SK-N-SH (cell line): ENCODE measurements around the gene DENND6B. TPM values are rescaled to one million over a fixed set of nuclear protein-coding genes. Genes with fewer than 3 reads are reported as not detected.
A peak's percentile ranks its signal among the peaks of the same experiment; 100 is the strongest.
"Not testable (repeated sequence)": the region's sequence is repeated elsewhere in the genome, so short reads cannot be mapped to it uniquely, and the experiment has no call there.

Experiments
- CTCF ChIA-PET: fragments of 300-600, 350-600 bp; formaldehyde crosslinking; extraction: SDS; loops from one replicate; lab custom pipeline; 2021; lab: Yijun Ruan, JAX
- POLR2A ChIA-PET: fragments of 350-600 bp; sonication (Branson Sonifier 250); formaldehyde crosslinking; extraction: SDS; loops from one replicate; lab custom pipeline; 2020; ENCODE audit warnings: antibody characterized with exemption, inconsistent platforms; lab: Yijun Ruan, JAX
- DNase-seq: peaks from one replicate; pipeline ENCODE4 v3.0.0; 2012
- H2AFZ ChIP-seq: fragments of 200-600 bp; sonication (generic); 2 replicates; pipeline ENCODE4 v1.8.1; 2016; ENCODE audit warnings: antibody characterized with exemption, mild to moderate bottlenecking, low read depth
- H3F3A ChIP-seq: fragments of 200-600 bp; sonication (generic); replicated peaks from 2 replicates; pipeline ENCODE3; 2016; ENCODE audit warnings: antibody characterized with exemption, mild to moderate bottlenecking; ENCODE audit not compliant: insufficient read depth
- H3K27ac ChIP-seq, 2 experiments: fragments of 200-500 bp in 1 of 2; fragments of 200-600 bp in 1 of 2; sonication (Bioruptor generic) in 1 of 2; sonication (generic), shearing (Covaris generic) in 1 of 2; 2 replicates each; pipeline versions ENCODE4 v1.5.1 to v1.6.1; 2014 to 2016; ENCODE audit warnings: low read depth in 2 of 2, inconsistent platforms in 1 of 2, low read length in 1 of 2, mild to moderate bottlenecking in 1 of 2, mixed read lengths in 1 of 2
- H3K27me3 ChIP-seq: fragments of 200-600 bp; sonication (generic), shearing (Covaris generic); 2 replicates; pipeline ENCODE4 v1.6.1; 2016; ENCODE audit warnings: mixed run types; ENCODE audit not compliant: insufficient read depth
- H3K36me3 ChIP-seq, 2 experiments: fragments of 200-500 bp in 1 of 2; fragments of 200-600 bp in 1 of 2; sonication (Bioruptor generic) in 1 of 2; sonication (generic) in 1 of 2; replicated peaks in 1 of 2; 2 replicates each; pipeline versions ENCODE3 to v1.5.1; 2014 to 2016; ENCODE audit warnings: low read length in 1 of 2, mild to moderate bottlenecking in 1 of 2; ENCODE audit not compliant: insufficient read depth in 2 of 2, control insufficient read depth in 1 of 2
- H3K4me1 ChIP-seq, 2 experiments: fragments of 200-500 bp in 1 of 2; fragments of 200-600 bp in 1 of 2; sonication (Bioruptor generic) in 1 of 2; sonication (generic), shearing (Covaris generic) in 1 of 2; 2 replicates each; pipeline versions ENCODE4 v1.5.1 to v1.6.1; 2014 to 2016; ENCODE audit warnings: low read depth in 1 of 2, low read length in 1 of 2, mixed run types in 1 of 2; ENCODE audit not compliant: insufficient read depth in 2 of 2, control insufficient read depth in 1 of 2
- H3K4me2 ChIP-seq: fragments of 200-600 bp; sonication (generic), shearing (Covaris generic); 2 replicates; pipeline ENCODE4 v1.6.1; 2017; ENCODE audit warnings: mixed run types
- H3K4me3 ChIP-seq, 2 experiments: fragments of 200-500 bp in 1 of 2; fragments of 200-600 bp in 1 of 2; sonication (Bioruptor generic) in 1 of 2; sonication (generic), shearing (Covaris generic) in 1 of 2; 2 replicates each; pipeline versions ENCODE4 v1.5.1 to v1.8.1; 2014 to 2016; ENCODE audit warnings: low read depth in 2 of 2, inconsistent platforms in 1 of 2, low read length in 1 of 2, mild to moderate bottlenecking in 1 of 2, mixed read lengths in 1 of 2, moderate library complexity in 1 of 2
- H3K79me2 ChIP-seq: fragments of 200-600 bp; sonication (generic); 2 replicates; pipeline ENCODE4 v1.8.1; 2017; ENCODE audit warnings: mild to moderate bottlenecking; ENCODE audit not compliant: insufficient read depth
- H3K9ac ChIP-seq: fragments of 200-600 bp; sonication (generic); 2 replicates; pipeline ENCODE4 v1.6.1; 2017; ENCODE audit warnings: mixed run types
- H3K9me2 ChIP-seq: fragments of 200-600 bp; sonication (generic); 2 replicates; pipeline ENCODE4 v1.6.1; 2017; ENCODE audit warnings: mixed run types
- H3K9me3 ChIP-seq: fragments of 200-600 bp; sonication (generic); 2 replicates; pipeline ENCODE4 v1.6.1; 2017; ENCODE audit warnings: mixed run types, mild to moderate bottlenecking, moderate library complexity
- H4K20me1 ChIP-seq: fragments of 200-600 bp; sonication (generic); 2 replicates; pipeline ENCODE4 v1.6.1; 2017; ENCODE audit warnings: mild to moderate bottlenecking, mixed run types; ENCODE audit not compliant: insufficient read depth
- CHD2 ChIP-seq: fragments of 150-350 bp; IDR thresholded peaks from 2 replicates; pipeline ENCODE4 v1.6.1; 2018; ENCODE audit warnings: low read length; ENCODE audit not compliant: partially characterized antibody
- CTCF ChIP-seq: fragments of 200-600 bp; sonication (generic); IDR thresholded peaks from 2 replicates; pipeline ENCODE4 v1.6.1; 2017; ENCODE audit warnings: antibody characterized with exemption, mild to moderate bottlenecking, moderate library complexity
- EP300 ChIP-seq, 2 experiments: IDR thresholded peaks; 2 replicates each; pipeline versions ENCODE4 v1.4.0 to v1.6.1; 2012; ENCODE audit warnings: borderline replicate concordance in 1 of 2, low read depth in 1 of 2, low read length in 1 of 2
- EZH2phosphoT487 ChIP-seq: fragments of 200-600 bp; sonication (generic); IDR thresholded peaks from 2 replicates; pipeline ENCODE4 v1.6.1; 2017; ENCODE audit warnings: low read depth, mixed run types, mild to moderate bottlenecking, antibody characterized with exemption, moderate library complexity, borderline replicate concordance
- FOSL2 ChIP-seq: IDR thresholded peaks from 2 replicates; pipeline ENCODE4 v1.4.0; 2012; ENCODE audit warnings: low read depth, mild to moderate bottlenecking, moderate library complexity, borderline replicate concordance
- FOXM1 ChIP-seq: IDR thresholded peaks from 2 replicates; pipeline ENCODE4 v1.4.0; 2012; ENCODE audit warnings: low read depth, mild to moderate bottlenecking
- GABPA ChIP-seq: IDR thresholded peaks from 2 replicates; pipeline ENCODE4 v1.4.0; 2012; ENCODE audit warnings: low read depth, mild to moderate bottlenecking
- JUND ChIP-seq: IDR thresholded peaks from 2 replicates; pipeline ENCODE4 v1.4.0; 2012
- NFIC ChIP-seq: IDR thresholded peaks from 2 replicates; pipeline ENCODE4 v1.4.0; 2012; ENCODE audit warnings: borderline replicate concordance
- RCOR1 ChIP-seq: fragments of 150-350 bp; IDR thresholded peaks from 2 replicates; pipeline ENCODE4 v1.6.1; 2017; ENCODE audit warnings: antibody characterized with exemption, low read length
- SIN3A ChIP-seq: IDR thresholded peaks from 2 replicates; pipeline ENCODE4 v1.6.1; 2012; ENCODE audit warnings: low read depth, mild to moderate bottlenecking, low read length, moderate library complexity, borderline replicate concordance
- WGBS: methylation state at CpG from one replicate; pipeline ENCODE4 v1.1.6; 2017; ENCODE audit warnings: low lambda C conversion rate; 5-methylcytosine and 5-hydroxymethylcytosine counted together
- polyA plus RNA-seq, 3 experiments: library from polyadenylated mRNA; depleted of rRNA; stranded (reverse); fragments of >200 nt; gene quantifications; 2 replicates each; pipeline ENCODE4 v1.2.3, GENCODE V29; 2012

DENND6B gene
- polyA plus RNA-seq, 1 of the 3 experiments (the other 2 are of a cell fraction), result 5.6 TPM

DNA sequence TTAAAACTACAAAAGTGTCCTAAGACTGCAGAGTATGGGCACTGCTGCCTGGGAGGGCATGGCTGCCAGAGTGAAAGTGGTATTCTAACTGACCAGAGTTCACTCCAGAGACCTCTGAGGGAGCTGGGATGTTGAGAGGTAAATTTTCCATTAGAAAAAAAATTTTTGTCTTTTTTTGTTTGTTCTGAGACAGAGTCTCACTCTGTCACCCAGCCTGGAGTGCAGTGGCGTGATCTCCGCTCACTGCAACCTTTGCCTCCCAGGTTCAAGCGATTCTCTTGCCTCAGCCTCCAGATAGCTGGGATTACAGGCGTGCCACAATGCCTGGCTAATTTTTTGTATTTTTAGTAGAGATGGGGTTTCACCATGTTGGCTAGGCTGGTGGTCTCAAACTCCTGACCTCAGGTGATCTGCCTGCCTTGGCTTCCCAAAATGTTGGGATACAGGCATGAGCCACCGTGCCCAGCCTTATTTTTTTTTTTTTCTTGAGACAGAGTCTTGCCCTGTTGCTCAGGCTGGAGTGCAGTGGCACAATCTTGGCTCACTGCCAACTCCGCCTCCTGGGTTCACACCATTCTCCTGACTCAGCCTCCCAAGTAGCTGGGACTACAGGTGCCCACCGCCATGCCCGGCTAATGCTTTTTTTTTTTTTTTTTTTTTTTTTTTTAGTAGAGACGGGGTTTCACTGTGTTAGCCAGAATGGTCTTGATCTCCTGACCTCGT is 4.3 kb downstream of the DENND6B start:
- H4K20me1 ChIP-seq, H3K79me2 ChIP-seq, H3K36me3 ChIP-seq, H3K9ac ChIP-seq, H3K9me2 ChIP-seq, H3K27ac ChIP-seq: not testable (repeated sequence)
- peak; percentile 43; the same call in 1 of the 2 replicates for TF ChIP-seq NFIC
- TF ChIP-seq, all 33 proteins: peak for 1; not testable (repeated sequence) for 32
- H3K4me3 ChIP-seq, H3K9me3 ChIP-seq, H3K27me3 ChIP-seq, H2AFZ ChIP-seq, POLR2A ChIA-PET, H3F3A ChIP-seq, H3K4me2 ChIP-seq, DNase-seq: not testable (repeated sequence)
- WGBS, result 90% methylated on average over 8 of the region's 10 CpGs
- peaks cover 6 to 10% of the 10 kb centered on the region in 2 experiments; a peak in 2 of 4 replicates for H3K4me1 ChIP-seq
- CTCF ChIA-PET, result interaction anchor here (1.0 to 8.0 kb wide), 3 partner anchors 19 to 49 kb away, joined by 5 to 101 read pairs (median 60); no protein-coding TSS in a partner anchor

GRCh38 chr22:50320671-50321325 is 6.0 kb downstream of the DENND6B start:
- Histone ChIP-seq H3K79me2 (0 out of 2 replicates have a peak, but pooled peaks cover 3% of the 10 kb centered on the region), H3K27ac (no peak overlapping the region), H3K4me2 (no peak overlapping the region), H3F3A (no peaks in the 10 kb centered on the region), H3K9me3 (no peaks in the 10 kb centered on the region), H2AFZ (no peak overlapping the region), H3K4me1 (peaks cover 2% of the 10 kb centered on the region in 2 experiments; a peak in 2 of 4 replicates), H3K36me3 (no peaks in the 10 kb centered on the region), H3K9me2 (no peaks in the 10 kb centered on the region), H3K9ac (no peak overlapping the region), H4K20me1 (no peaks in the 10 kb centered on the region)
- WGBS, result 85% methylated on average over 6 of the region's 10 CpGs
- peak; percentile 14 for DNase-seq
- CTCF ChIA-PET, result interaction anchor here (0.7 to 2.0 kb wide), 4 partner anchors 19 to 48 kb away, joined by 3 to 11 read pairs (median 4); no protein-coding TSS in a partner anchor
- no peak for TF ChIP-seq GABPA
- TF ChIP-seq SIN3A, result no peak
- TF ChIP-seq CTCF, result no peak
- no peak for TF ChIP-seq NFIC
- no peak for TF ChIP-seq CHD2
- TF ChIP-seq FOXM1, result no peak
- no peak for TF ChIP-seq RCOR1
- no peak for TF ChIP-seq JUND
- TF ChIP-seq EP300 (IDR thresholded peaks at IDR 0.05; ENCODE audit: borderline replicate concordance in 1 of 2, low read depth in 1 of 2, low read length in 1 of 2), result no peak
- no peak for TF ChIP-seq EZH2phosphoT487
- no peak for TF ChIP-seq FOSL2
- TF ChIP-seq, all 33 proteins: peak for 0
- POLR2A ChIA-PET, result interaction anchor here (1.0 to 1.5 kb wide), 2 partner anchors 15 to 19 kb away, joined by 3 read pairs; no protein-coding TSS in a partner anchor
- Histone ChIP-seq H3K4me3 (no peak overlapping the region), H3K27me3 (no peaks in the 10 kb centered on the region)
